Erythroblast (primary cell): ENCODE results near the gene SETD6.

Experiments
- DNase-seq, 2 experiments: peaks; one replicate each; lab custom pipeline; 2025; lab: John Stamatoyannopoulos, UW
- GATA1 ChIP-seq: IDR thresholded peaks from 2 replicates; pipeline ENCODE4 v1.6.1; 2011; ENCODE audit warnings: low read depth, mild to moderate bottlenecking, control low read depth, low read length, moderate library complexity
- POLR2A ChIP-seq: IDR thresholded peaks from 2 replicates; pipeline ENCODE4 v1.6.1; 2011; ENCODE audit warnings: mild to moderate bottlenecking, low read length

SETD6 gene

GRCh38 chr16:58498341-58499091, 16.8 kb upstream of the SETD6 start:
- no peak for DNase-seq
- TF ChIP-seq POLR2A, result no peak

DNA sequence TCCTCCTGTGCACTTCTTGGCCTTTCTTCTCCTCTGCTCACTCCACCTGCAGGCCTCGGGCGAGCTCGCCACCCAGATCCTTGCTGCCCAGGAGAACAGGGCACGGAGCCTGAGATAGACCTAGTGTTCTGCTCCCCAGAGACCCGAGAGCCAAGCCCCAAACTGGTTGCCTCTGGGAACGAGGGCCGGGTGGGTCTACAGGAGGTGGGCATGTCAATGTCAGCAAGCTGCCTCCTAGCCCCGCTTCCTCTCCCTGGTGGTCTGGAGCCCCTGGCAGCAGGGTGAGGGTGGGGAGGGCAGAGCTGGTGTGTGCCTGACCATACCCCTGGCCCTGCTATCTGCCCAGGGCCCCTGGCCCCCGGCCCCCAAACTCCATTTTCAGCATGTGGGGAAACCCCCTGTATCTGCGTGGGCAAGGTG, 16.2 kb upstream of the SETD6 start:
- TF ChIP-seq POLR2A (no peak), GATA1 (no peak)
- no peak for DNase-seq

DNA sequence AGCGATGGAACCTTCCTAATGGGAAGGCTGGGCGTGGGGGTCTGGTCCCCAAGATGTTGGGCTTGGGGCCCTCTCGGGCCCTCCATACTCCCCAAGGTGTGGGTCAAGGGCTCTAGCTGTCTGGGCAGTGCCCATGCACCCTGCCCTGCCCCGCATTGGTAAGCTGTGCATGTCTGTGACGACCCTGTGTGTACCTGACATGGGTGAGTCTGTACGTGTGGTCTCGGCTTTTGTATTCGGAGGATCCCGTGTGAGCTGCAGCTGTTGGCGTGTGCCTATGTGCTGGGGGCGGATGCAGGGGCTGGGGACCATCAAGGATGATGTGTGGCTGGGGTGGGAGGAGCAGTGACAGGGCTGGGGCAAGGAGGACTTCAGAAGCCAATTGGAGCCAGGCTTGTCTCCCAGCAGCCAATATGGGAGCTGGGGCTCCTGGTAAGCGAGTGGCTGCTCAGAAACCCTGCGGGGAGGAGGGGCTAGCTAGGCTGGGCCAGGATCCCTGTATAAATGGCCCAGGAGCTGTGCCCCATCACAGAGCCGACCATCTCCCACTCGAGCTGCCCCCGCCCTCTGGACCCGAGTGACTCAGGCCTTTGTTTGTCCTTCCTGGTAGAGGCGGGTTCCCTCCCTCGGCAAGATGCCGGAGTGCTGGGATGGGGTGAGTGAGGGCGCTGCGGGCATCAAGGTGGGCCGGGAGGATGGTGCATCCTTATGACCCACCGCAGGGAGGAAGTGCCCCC, 15.5 kb upstream of the SETD6 start, which contains the start of gene NDRG4:
NDRG4 (plus strand) TSS at position 529 of the 737 bp plus-strand sequence; CDS start at position 635, 106 bp downstream.
- DNase-seq, result peak; percentile 38 to 55

DNA sequence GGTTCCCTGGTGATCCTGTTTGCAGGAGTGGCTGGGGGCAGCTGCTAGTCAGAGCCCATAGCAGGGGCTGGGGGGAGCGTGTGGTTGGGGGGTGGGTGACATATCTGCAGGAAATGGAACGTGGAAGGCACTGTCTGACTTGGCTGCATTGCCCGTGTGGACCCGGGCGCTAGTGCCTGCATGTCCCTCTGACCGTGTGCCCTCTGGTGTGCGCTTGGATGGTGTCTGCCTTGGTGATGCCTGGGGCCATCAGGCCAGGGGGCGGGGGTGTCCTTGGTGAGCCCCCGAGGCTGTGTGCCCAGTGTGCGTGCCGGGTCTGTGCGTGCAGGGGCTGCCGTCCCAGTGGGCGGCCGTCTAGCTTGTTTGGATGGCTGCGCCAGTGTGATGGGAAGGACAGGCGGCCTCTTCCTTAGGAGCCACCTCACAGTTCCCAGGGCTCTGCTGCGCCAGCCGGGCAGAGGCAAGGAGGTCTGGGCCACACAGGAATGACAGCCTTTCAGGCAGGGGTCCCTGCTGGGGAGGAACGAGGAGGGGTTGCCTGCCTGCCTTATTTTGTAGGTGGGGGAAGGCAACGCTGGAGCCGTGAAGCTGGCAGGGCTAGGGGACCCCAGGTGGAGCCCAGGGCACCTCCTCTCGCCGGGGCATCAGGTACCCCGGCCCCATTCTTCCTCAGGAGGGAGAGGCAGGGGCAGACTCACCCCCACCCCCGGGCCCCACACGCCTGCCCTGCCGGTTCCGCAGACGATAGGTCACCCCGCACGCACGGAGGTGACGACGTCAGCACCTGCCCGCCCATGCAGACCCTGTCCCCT, 14.7 kb upstream of the SETD6 start:
- TF ChIP-seq GATA1 (no peak), POLR2A (no peak)
- DNase-seq, result no peak

More for the DNA sequence above, 15.5 kb upstream of the SETD6 start, which contains the start of gene NDRG4:
- TF ChIP-seq POLR2A (no peak), GATA1 (no peak)

GRCh38 chr16:58501242-58502131, 13.8 kb upstream of the SETD6 start:
- TF ChIP-seq GATA1 (no peak), POLR2A (no peak)
- DNase-seq, result peak in 1 of 2 experiments; percentile 22

- TF ChIP-seq GATA1, result no peak
- no peak for TF ChIP-seq POLR2A
Measured at GRCh38 chr16:58502217-58502921, 12.9 kb upstream of the SETD6 start.

DNA sequence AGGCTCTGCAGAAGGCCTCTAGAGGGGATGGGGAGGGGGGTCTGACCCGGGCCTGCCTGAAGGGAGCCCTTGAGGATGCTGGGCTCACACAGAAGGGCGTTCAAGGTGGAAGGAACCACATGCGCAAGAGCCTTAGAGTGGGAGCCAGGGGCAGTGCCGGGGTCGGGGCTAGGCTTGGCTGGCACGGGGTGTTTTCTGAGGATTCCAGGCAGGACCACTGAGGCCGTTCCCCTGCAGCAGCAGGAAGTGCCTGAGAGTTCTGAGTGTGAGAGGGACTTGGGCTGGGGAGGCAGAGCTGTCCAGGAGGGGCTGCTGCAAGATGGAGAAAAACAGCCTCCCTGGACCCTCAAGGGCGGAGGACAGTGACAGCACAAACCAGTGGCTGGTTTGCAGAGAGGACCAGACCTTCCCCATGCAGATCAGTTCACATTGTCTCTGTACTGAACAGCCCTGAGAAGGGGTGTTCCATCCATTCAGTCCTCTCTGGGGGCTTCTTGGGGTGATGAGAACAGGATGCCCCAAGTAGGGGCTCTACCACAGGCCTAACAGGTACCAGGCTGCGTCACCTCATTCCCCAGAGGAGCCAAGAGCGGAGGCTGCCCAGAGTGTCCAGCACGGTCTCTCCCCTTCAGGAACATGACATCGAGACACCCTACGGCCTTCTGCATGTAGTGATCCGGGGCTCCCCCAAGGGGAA, 12.0 kb upstream of the SETD6 start:
- no peak for TF ChIP-seq POLR2A
- TF ChIP-seq GATA1, result no peak
- no peak for DNase-seq

More at GRCh38 chr16:58502217-58502921, 12.9 kb upstream of the SETD6 start:
- DNase-seq, result no peak

GRCh38 chr16:58503863-58504688, 11.2 kb upstream of the SETD6 start:
- DNase-seq, result no peak
- TF ChIP-seq POLR2A (no peak), GATA1 (no peak)

DNA sequence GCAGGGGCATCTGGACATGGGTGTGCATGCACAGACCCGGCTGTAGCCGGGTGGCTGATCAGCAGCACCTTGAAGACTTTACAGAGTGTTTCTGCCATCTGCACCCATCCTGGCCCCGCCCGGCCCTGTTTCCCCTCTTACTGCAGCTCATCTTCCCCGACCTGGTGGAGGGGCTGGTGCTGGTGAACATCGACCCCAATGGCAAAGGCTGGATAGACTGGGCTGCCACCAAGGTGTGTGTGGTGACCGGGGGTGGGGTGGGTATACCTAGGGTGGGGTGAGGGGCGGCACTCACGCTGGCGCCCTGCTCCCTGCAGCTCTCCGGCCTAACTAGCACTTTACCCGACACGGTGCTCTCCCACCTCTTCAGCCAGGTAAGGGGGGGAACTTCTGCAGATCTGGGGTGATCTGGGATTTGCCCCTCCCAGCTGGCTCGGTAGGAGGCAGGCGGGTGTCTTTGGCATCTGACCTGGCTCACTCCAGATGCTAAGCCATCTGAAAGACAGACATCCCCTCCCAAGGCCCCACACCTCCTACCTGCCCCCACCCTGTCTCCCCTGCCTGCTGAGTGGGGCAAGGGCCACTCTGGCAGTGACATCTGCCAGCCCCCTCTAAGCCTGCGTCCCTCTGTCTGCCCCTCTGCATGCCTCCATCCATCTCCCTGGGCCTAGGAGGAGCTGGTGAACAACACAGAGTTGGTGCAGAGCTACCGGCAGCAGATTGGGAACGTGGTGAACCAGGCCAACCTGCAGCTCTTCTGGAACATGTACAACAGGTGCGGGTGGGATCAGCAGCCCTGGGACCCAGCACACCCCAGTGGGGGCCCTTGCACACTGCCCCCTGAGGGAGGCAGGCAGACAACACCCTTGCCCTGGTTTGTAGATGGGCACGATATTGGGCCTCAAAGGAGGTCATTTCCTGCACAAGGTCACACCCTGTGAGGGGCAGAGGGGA, 8.8 kb upstream of the SETD6 start:
- DNase-seq, result no peak
- TF ChIP-seq POLR2A (no peak), GATA1 (no peak)
